ENCODE measurements around the gene TBC1D1. TPM values are rescaled to one million over a fixed set of nuclear protein-coding genes. Genes with fewer than 3 reads are reported as not detected.

TBC1D1 gene
- polyA plus RNA-seq, 1 experiment, result 50.7 TPM

- DNase-seq (ENCODE audit: low read depth, low spot score), result no peak
- H3K9me3 ChIP-seq (ENCODE audit: control insufficient read depth, insufficient read depth, low read length), result no peaks in the 10 kb centered on the region
- POLR2A ChIA-PET, result interaction anchor here (0.5 kb wide), 1 partner anchor 35 kb away, joined by 7 read pairs; no protein-coding TSS in a partner anchor
- CTCF ChIA-PET, result interaction anchor here (0.9 to 2.2 kb wide), 2 partner anchors 10 to 107 kb away, joined by 3 to 15 read pairs; no protein-coding TSS in a partner anchor
- H3K27me3 ChIP-seq (ENCODE audit: control insufficient read depth, insufficient read depth, low read length), result no peaks in the 10 kb centered on the region
- TF ChIP-seq CTCF (IDR thresholded peaks at IDR 0.05; ENCODE audit: low read depth, low read length), result no peak
- H3K27ac ChIP-seq (ENCODE audit: low read depth, low read length), result no peak overlapping the region
- H3K4me3 ChIP-seq (ENCODE audit: low read depth, low read length), result no peak overlapping the region
Observed at GRCh38 chr4:38072578-38072977, 181.7 kb downstream of the TBC1D1 start.

GRCh38 chr4:38073596-38074234 is 182.8 kb downstream of the TBC1D1 start:
- Histone ChIP-seq H3K9me3 (ENCODE audit: control insufficient read depth, insufficient read depth, low read length) (no peaks in the 10 kb centered on the region), H3K4me3 (ENCODE audit: low read depth, low read length) (no peak overlapping the region), H3K27ac (ENCODE audit: low read depth, low read length) (no peak overlapping the region), H3K27me3 (ENCODE audit: control insufficient read depth, insufficient read depth, low read length) (no peaks in the 10 kb centered on the region)
- DNase-seq (ENCODE audit: low read depth, low spot score), result no peak
- TF ChIP-seq CTCF (IDR thresholded peaks at IDR 0.05; ENCODE audit: low read depth, low read length), result no peak
- ChIA-PET CTCF (no interaction called here), POLR2A (interaction anchor here (0.6 kb wide), 1 partner anchor 590 kb away, joined by 3 read pairs; no protein-coding TSS in a partner anchor)

GRCh38 chr4:38075370-38076152 is 184.7 kb downstream of the TBC1D1 start:
- Histone ChIP-seq H3K27ac (ENCODE audit: low read depth, low read length) (no peak overlapping the region), H3K27me3 (ENCODE audit: control insufficient read depth, insufficient read depth, low read length) (no peaks in the 10 kb centered on the region), H3K9me3 (ENCODE audit: control insufficient read depth, insufficient read depth, low read length) (no peaks in the 10 kb centered on the region), H3K4me3 (ENCODE audit: low read depth, low read length) (no peak overlapping the region)
- DNase-seq (ENCODE audit: low read depth, low spot score), result no peak
- POLR2A ChIA-PET, result no interaction called here
- TF ChIP-seq CTCF (IDR thresholded peaks at IDR 0.05; ENCODE audit: low read depth, low read length), result no peak
- CTCF ChIA-PET, result no interaction called here

GRCh38 chr4:38076153-38076669 is 185.3 kb downstream of the TBC1D1 start:
- ChIA-PET POLR2A (interaction anchor here (1.0 kb wide), 1 partner anchor 591 kb away, joined by 3 read pairs; no protein-coding TSS in a partner anchor), CTCF (interaction anchor here (1.0 to 1.2 kb wide), 2 partner anchors 14 to 104 kb away, joined by 3 to 4 read pairs; no protein-coding TSS in a partner anchor)
- no peaks in the 10 kb centered on the region for H3K9me3 ChIP-seq (ENCODE audit: control insufficient read depth, insufficient read depth, low read length)
- no peaks in the 10 kb centered on the region for H3K27me3 ChIP-seq (ENCODE audit: control insufficient read depth, insufficient read depth, low read length)
- TF ChIP-seq CTCF (IDR thresholded peaks at IDR 0.05; ENCODE audit: low read depth, low read length), result no peak
- H3K4me3 ChIP-seq (ENCODE audit: low read depth, low read length), result no peak overlapping the region
- DNase-seq (ENCODE audit: low read depth, low spot score), result no peak
- no peak overlapping the region for H3K27ac ChIP-seq (ENCODE audit: low read depth, low read length)

Measured in AG04450 (cell line).